IMR-90 (cell line): ENCODE data around the gene MSLN. TPM values are rescaled to one million over a fixed set of nuclear protein-coding genes. Genes with fewer than 3 reads are reported as not detected.

Experiments used
- ATAC-seq: fragments of 200-7000 bp; cut with Tn5 transposase; 2 replicates; pipeline ENCODE4 v1.9.1; 2020; ENCODE audit warnings: low read depth, mild to moderate bottlenecking, moderate library complexity
- BruUV-seq: library from RNA; stranded (reverse); fragments of 400-500 nt; replicated peaks from 2 replicates; lab custom pipeline; 2021; lab: Mats Ljungman, UMichigan
- CTCF ChIA-PET: fragments of 300-600 bp; formaldehyde crosslinking; extraction: SDS; loops from one replicate; lab custom pipeline; 2021; ENCODE audit warnings: antibody characterized with exemption; lab: Yijun Ruan, JAX
- POLR2A ChIA-PET: fragments of 300-600 bp; sonication (Branson Sonifier 250); formaldehyde crosslinking; loops from one replicate; lab custom pipeline; 2022; ENCODE audit warnings: antibody characterized with exemption; ENCODE audit not compliant: unreplicated experiment; lab: Charles Lee
- DNase-seq: peaks from one replicate; pipeline ENCODE4 v3.0.0; 2013
- H2AFZ ChIP-seq: replicated peaks from 2 replicates; pipeline ENCODE3; 2013; ENCODE audit warnings: low read length, mild to moderate bottlenecking; ENCODE audit not compliant: poor library complexity
- H2AK5ac ChIP-seq: 2 replicates; pipeline ENCODE4 v1.6.1; 2013; ENCODE audit warnings: low read depth, low read length, inconsistent platforms
- H2AK9ac ChIP-seq: replicated peaks from 2 replicates; pipeline ENCODE3; 2013; ENCODE audit warnings: mild to moderate bottlenecking, low read depth, low read length, moderate library complexity; ENCODE audit not compliant: poor library complexity
- H2BK120ac ChIP-seq: 2 replicates; pipeline ENCODE4 v1.6.1; 2013; ENCODE audit warnings: low read depth, low read length, inconsistent platforms
- H2BK15ac ChIP-seq: 3 replicates; pipeline ENCODE4 v1.6.1; 2013; ENCODE audit warnings: low read depth, low read length, inconsistent platforms
- H2BK20ac ChIP-seq: 2 replicates; pipeline ENCODE4 v1.6.1; 2013; ENCODE audit warnings: low read depth, mild to moderate bottlenecking, inconsistent platforms, low read length, moderate library complexity
- H2BK5ac ChIP-seq: 2 replicates; pipeline ENCODE4 v1.6.1; 2013; ENCODE audit warnings: mild to moderate bottlenecking, low read depth, low read length, inconsistent platforms; ENCODE audit not compliant: poor library complexity, severe bottlenecking
- H3K14ac ChIP-seq: replicated peaks from 2 replicates; pipeline ENCODE4 v1.6.1; 2013; ENCODE audit warnings: low read depth, low read length, inconsistent platforms
- H3K18ac ChIP-seq: 2 replicates; pipeline ENCODE4 v1.6.1; 2013; ENCODE audit warnings: low read depth, low read length, control low read depth
- H3K23ac ChIP-seq: 2 replicates; pipeline ENCODE4 v1.6.1; 2013; ENCODE audit warnings: low read depth, low read length, inconsistent platforms
- H3K27ac ChIP-seq: 2 replicates; pipeline ENCODE4 v1.5.1; 2013; ENCODE audit warnings: mild to moderate bottlenecking, control low read depth, low read length; ENCODE audit not compliant: insufficient read depth
- H3K27me3 ChIP-seq: 2 replicates; pipeline ENCODE4 v1.6.1; 2013; ENCODE audit warnings: low read length; ENCODE audit not compliant: control insufficient read depth, insufficient read depth
- H3K36me3 ChIP-seq: 2 replicates; pipeline ENCODE4 v1.6.1; 2013; ENCODE audit warnings: low read length, mixed read lengths; ENCODE audit not compliant: control insufficient read depth, insufficient read depth
- H3K4ac ChIP-seq: 2 replicates; pipeline ENCODE4 v1.6.1; 2013; ENCODE audit warnings: low read depth, low read length, inconsistent platforms
- H3K4me1 ChIP-seq: 2 replicates; pipeline ENCODE4 v1.6.1; 2013; ENCODE audit warnings: low read length, mixed read lengths; ENCODE audit not compliant: control insufficient read depth, insufficient read depth
- H3K4me2 ChIP-seq: 2 replicates; pipeline ENCODE4 v1.6.1; 2013; ENCODE audit warnings: low read depth, mild to moderate bottlenecking, control low read depth, low read length, moderate library complexity
- H3K4me3 ChIP-seq: 2 replicates; pipeline ENCODE4 v1.5.1; 2013; ENCODE audit warnings: low read depth, mild to moderate bottlenecking, control low read depth, low read length, moderate library complexity; ENCODE audit not compliant: insufficient read depth
- H3K56ac ChIP-seq: 2 replicates; pipeline ENCODE4 v1.6.1; 2013; ENCODE audit warnings: low read length, inconsistent platforms; ENCODE audit not compliant: insufficient read depth; ENCODE audit errors: extremely low read depth
- H3K79me1 ChIP-seq, 2 experiments: 2 replicates each; pipeline ENCODE4 v1.6.1; 2013; ENCODE audit warnings: low read length in 2 of 2, inconsistent platforms in 1 of 2, low read depth in 1 of 2
- H3K9ac ChIP-seq: 2 replicates; pipeline ENCODE4 v1.6.1; 2013; ENCODE audit warnings: low read depth, low read length, control low read depth
- H3K9me1 ChIP-seq: 2 replicates; pipeline ENCODE4 v1.6.1; 2013; ENCODE audit warnings: low read length, inconsistent platforms; ENCODE audit not compliant: insufficient read depth
- H3K9me3 ChIP-seq: 2 replicates; pipeline ENCODE4 v1.6.1; 2013; ENCODE audit warnings: low read length; ENCODE audit not compliant: control insufficient read depth, insufficient read depth
- H4K20me1 ChIP-seq: 2 replicates; pipeline ENCODE4 v1.6.1; 2013; ENCODE audit warnings: low read length, inconsistent platforms; ENCODE audit not compliant: insufficient read depth
- H4K5ac ChIP-seq: 2 replicates; pipeline ENCODE4 v1.6.1; 2013; ENCODE audit warnings: mild to moderate bottlenecking, low read depth, low read length, control low read depth
- H4K8ac ChIP-seq, 2 experiments: 2 replicates each; pipeline ENCODE4 v1.6.1; 2013; ENCODE audit warnings: low read depth in 2 of 2, low read length in 2 of 2, control low read depth in 1 of 2, inconsistent platforms in 1 of 2
- H4K91ac ChIP-seq: 2 replicates; pipeline ENCODE4 v1.6.1; 2013; ENCODE audit warnings: low read depth, low read length, inconsistent platforms; ENCODE audit not compliant: insufficient read depth
- CEBPB ChIP-seq: IDR thresholded peaks from 2 replicates; pipeline ENCODE4 v1.6.1; 2012; ENCODE audit warnings: low read depth, low read length, improper control_type of control experiment
- CHD1 ChIP-seq: IDR thresholded peaks from 2 replicates; pipeline ENCODE4 v1.6.1; 2012; ENCODE audit warnings: low read depth, low read length, improper control_type of control experiment
- MAFK ChIP-seq: IDR thresholded peaks from 2 replicates; pipeline ENCODE4 v1.6.1; 2012; ENCODE audit warnings: low read depth, low read length, improper control_type of control experiment
- MAZ ChIP-seq: IDR thresholded peaks from 2 replicates; pipeline ENCODE4 v1.6.1; 2012; ENCODE audit warnings: low read depth, mild to moderate bottlenecking, low read length, improper control_type of control experiment, moderate library complexity, borderline replicate concordance
- MXI1 ChIP-seq: IDR thresholded peaks from 2 replicates; pipeline ENCODE4 v1.6.1; 2012; ENCODE audit warnings: low read depth, mild to moderate bottlenecking, low read length, moderate library complexity, borderline replicate concordance
- RFX5 ChIP-seq: IDR thresholded peaks from 2 replicates; pipeline ENCODE4 v1.8.0; 2012; ENCODE audit warnings: low read depth, mild to moderate bottlenecking, low read length, moderate library complexity
- USF2 ChIP-seq: fragments of 150-350 bp; IDR thresholded peaks from 2 replicates; pipeline ENCODE4 v1.6.1; 2017; ENCODE audit warnings: mild to moderate bottlenecking, antibody characterized with exemption, low read length, low read depth
- WGBS, 2 experiments: methylation state at CpG; one replicate each; pipeline versions ENCODE4 v1.1.5 to v1.1.7; 2013; ENCODE audit warnings: missing lambda C conversion rate in 2 of 2; ENCODE audit not compliant: insufficient read length in 1 of 2; ENCODE audit errors: extremely low coverage in 2 of 2; 5-methylcytosine and 5-hydroxymethylcytosine counted together
- dilution Hi-C: fragments of 300-500 bp; cut with HindIII; formaldehyde crosslinking; loops from one replicate; pipeline ENCODE4 v1.14.3; 2018; ENCODE audit warnings: low sequenced_read_pairs; ENCODE audit not compliant: unreplicated experiment
- in situ Hi-C: fragments of 300-500 bp; cut with MboI; formaldehyde crosslinking; loops from 3 replicates; pipeline ENCODE4 v1.14.3; 2019; ENCODE audit warnings: low sequenced_read_pairs, inconsistent platforms, mixed read lengths
- intact Hi-C: fragments of 100-400 bp; cut with micrococcal nuclease; formaldehyde crosslinking; loops from 2 replicates; pipeline ENCODE4 v1.10.0; 2022
- polyA plus RNA-seq, 3 experiments: library from polyadenylated mRNA; depleted of rRNA; stranded (reverse); fragments of >200 nt; gene quantifications; 2 replicates each; pipeline ENCODE4 v1.2.3, GENCODE V29; 2012; ENCODE audit warnings: low replicate concordance in 1 of 3
- total RNA-seq: library from RNA; depleted of rRNA; stranded (reverse); fragments of >200 nt; gene quantifications from 2 replicates; pipeline ENCODE4 v1.2.3, GENCODE V29; 2012
- TF ChIP-seq, protein P1 (sequence below): fragments of 150-350 bp; IDR thresholded peaks from 2 replicates; pipeline ENCODE4 v1.6.1; 2016; ENCODE audit warnings: low read depth, mild to moderate bottlenecking, low read length, moderate library complexity, borderline replicate concordance

MSLN gene
- total and polyA plus RNA-seq, 2 of the 4 experiments (the other 2 are of a cell fraction): 0.14 TPM; not detected in 1

- Histone ChIP-seq H2BK20ac (no peak overlapping the region), H4K20me1 (no peaks in the 10 kb centered on the region), H3K27me3 (peaks cover 4% of the 10 kb centered on the region; the same call in 1 of the 2 replicates), H3K18ac (no peak overlapping the region), H3K9me3 (no peaks in the 10 kb centered on the region), H2AK9ac (no peak overlapping the region), H2BK15ac (no peak overlapping the region), H3K4ac (no peak overlapping the region), H4K91ac (no peak overlapping the region), H2BK5ac (no peak overlapping the region), H3K79me1 (no peaks in the 10 kb centered on the region), H2AK5ac (no peak overlapping the region), H3K14ac (no peak overlapping the region), H3K36me3 (no peaks in the 10 kb centered on the region), H3K4me1 (no peaks in the 10 kb centered on the region), H3K9me1 (no peaks in the 10 kb centered on the region), H3K4me3 (no peak overlapping the region), H3K4me2 (no peak overlapping the region), H3K23ac (no peak overlapping the region), H4K8ac (no peak overlapping the region), H2BK120ac (no peak overlapping the region), H3K56ac (no peak overlapping the region), H4K5ac (no peak overlapping the region), H2AFZ (no peak overlapping the region), H3K9ac (no peak overlapping the region), H3K27ac (no peak overlapping the region)
- TF ChIP-seq USF2: no peak
- TF ChIP-seq MAZ: no peak
- no peak for TF ChIP-seq MXI1
- no peak for TF ChIP-seq CHD1
- TF ChIP-seq MAFK: no peak
- TF ChIP-seq, protein P1, sequence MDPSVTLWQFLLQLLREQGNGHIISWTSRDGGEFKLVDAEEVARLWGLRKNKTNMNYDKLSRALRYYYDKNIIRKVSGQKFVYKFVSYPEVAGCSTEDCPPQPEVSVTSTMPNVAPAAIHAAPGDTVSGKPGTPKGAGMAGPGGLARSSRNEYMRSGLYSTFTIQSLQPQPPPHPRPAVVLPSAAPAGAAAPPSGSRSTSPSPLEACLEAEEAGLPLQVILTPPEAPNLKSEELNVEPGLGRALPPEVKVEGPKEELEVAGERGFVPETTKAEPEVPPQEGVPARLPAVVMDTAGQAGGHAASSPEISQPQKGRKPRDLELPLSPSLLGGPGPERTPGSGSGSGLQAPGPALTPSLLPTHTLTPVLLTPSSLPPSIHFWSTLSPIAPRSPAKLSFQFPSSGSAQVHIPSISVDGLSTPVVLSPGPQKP: no peak
- no peak for TF ChIP-seq RFX5
- TF ChIP-seq CEBPB: no peak
- in situ Hi-C loops (no loop called here), intact Hi-C loops (no loop called here), dilution Hi-C loops (no loop called here)
- CTCF ChIA-PET: no interaction called here
- no TSS peak for BruUV-seq
- POLR2A ChIA-PET: no interaction called here
- no peak for DNase-seq
- WGBS, 2 experiments: 79% methylated on average over 12 of the region's 21 CpGs; no CpG with 5 or more reads in 1 of the 2 experiments
- no peak for ATAC-seq
Measured at GRCh38 chr16:763369-764183, 3.0 kb downstream of the MSLN start.
